ENCODE measurements around the gene GLOD4. TPM values are rescaled to one million over a fixed set of nuclear protein-coding genes. Genes with fewer than 3 reads are reported as not detected.

GLOD4 gene
- total RNA-seq, 1 donor from 2014 or later = 87.0 TPM

DNA sequence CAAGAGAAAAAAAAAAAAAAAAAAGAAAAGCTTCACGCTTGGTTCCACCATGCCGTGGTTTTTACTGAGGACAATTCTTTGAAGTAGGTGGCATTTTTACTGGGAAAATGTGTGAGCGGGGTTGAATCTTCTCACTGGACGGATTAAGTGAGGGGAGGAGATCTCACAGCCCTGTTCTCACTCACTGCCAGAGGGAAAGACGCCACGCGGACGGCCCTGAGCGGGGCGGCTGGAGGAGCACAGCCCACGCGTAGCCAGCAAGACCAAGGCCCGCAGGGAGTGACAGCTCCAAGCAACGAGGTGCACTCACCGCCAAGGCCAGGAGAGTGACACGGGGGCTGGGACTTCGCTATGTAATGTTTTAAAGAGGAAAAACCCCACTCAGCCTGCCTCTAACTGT is 43.1 kb upstream of the GLOD4 start:
- H3K4me3 ChIP-seq (ENCODE audit: low read depth, low read length) = no peak overlapping the region
- DNase-seq (ENCODE audit: low read depth) = no peak
- H3K36me3 ChIP-seq (ENCODE audit: control insufficient read depth, insufficient read depth, low read length) = no peaks in the 10 kb centered on the region
- TF ChIP-seq, protein P1, sequence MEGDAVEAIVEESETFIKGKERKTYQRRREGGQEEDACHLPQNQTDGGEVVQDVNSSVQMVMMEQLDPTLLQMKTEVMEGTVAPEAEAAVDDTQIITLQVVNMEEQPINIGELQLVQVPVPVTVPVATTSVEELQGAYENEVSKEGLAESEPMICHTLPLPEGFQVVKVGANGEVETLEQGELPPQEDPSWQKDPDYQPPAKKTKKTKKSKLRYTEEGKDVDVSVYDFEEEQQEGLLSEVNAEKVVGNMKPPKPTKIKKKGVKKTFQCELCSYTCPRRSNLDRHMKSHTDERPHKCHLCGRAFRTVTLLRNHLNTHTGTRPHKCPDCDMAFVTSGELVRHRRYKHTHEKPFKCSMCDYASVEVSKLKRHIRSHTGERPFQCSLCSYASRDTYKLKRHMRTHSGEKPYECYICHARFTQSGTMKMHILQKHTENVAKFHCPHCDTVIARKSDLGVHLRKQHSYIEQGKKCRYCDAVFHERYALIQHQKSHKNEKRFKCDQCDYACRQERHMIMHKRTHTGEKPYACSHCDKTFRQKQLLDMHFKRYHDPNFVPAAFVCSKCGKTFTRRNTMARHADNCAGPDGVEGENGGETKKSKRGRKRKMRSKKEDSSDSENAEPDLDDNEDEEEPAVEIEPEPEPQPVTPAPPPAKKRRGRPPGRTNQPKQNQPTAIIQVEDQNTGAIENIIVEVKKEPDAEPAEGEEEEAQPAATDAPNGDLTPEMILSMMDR (IDR thresholded peaks at IDR 0.05; ENCODE audit: insufficient read depth, low read length, poor library complexity, severe bottlenecking) = no peak
- H3K27me3 ChIP-seq (ENCODE audit: control insufficient read depth, insufficient read depth, low read length) = no peaks in the 10 kb centered on the region

DNA sequence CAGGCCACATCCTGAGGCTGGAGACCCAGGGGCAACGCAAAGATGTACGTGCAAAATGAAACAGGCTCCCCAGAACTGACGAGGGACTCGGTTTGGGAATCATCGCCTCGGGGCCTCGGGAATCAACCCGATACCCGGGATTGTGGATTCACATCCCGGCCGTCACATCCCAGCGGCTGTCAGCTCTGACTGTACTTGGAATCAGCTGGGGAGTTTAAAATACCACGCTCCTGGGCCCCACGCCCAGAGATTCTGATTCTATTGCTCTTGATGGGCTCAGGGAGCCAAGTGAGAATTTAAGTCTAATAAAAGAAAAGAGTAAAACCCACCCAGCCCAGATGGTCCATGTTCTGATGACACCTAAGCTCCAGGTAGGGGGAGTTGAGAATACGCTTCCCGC is 42.3 kb upstream of the GLOD4 start:
- no peak for DNase-seq (ENCODE audit: low read depth)
- TF ChIP-seq, protein P1 (IDR thresholded peaks at IDR 0.05; ENCODE audit: insufficient read depth, low read length, poor library complexity, severe bottlenecking) = no peak
- Histone ChIP-seq H3K27me3 (ENCODE audit: control insufficient read depth, insufficient read depth, low read length) (no peaks in the 10 kb centered on the region), H3K4me3 (ENCODE audit: low read depth, low read length) (no peak overlapping the region), H3K36me3 (ENCODE audit: control insufficient read depth, insufficient read depth, low read length) (peaks cover 2% of the 10 kb centered on the region)

DNA sequence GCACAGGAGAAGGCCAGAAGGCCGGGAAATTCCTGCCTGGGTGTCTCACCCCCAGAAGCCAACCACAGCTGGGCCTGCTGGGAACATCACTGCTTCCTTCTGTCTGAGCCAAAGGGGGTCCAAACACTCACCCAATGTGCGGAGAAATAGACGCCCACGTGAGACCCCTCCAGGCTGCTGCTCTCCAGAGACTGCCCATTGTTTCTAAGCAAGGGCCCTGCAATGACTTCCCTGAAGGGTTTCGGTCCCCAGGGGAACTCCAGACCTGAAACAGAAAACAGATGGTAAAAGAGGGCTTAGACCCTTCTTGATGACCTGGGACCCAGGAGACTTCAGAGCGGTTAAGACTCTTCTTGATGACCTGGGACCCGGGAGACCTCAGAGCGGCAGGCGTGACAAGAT is 41.4 kb upstream of the GLOD4 start:
- DNase-seq (ENCODE audit: low read depth) = no peak
- TF ChIP-seq, protein P1 (IDR thresholded peaks at IDR 0.05; ENCODE audit: insufficient read depth, low read length, poor library complexity, severe bottlenecking) = no peak
- H3K36me3 ChIP-seq (ENCODE audit: control insufficient read depth, insufficient read depth, low read length) = peaks cover 2% of the 10 kb centered on the region
- H3K27me3 ChIP-seq (ENCODE audit: control insufficient read depth, insufficient read depth, low read length) = no peaks in the 10 kb centered on the region
- H3K4me3 ChIP-seq (ENCODE audit: low read depth, low read length) = no peak overlapping the region

DNA sequence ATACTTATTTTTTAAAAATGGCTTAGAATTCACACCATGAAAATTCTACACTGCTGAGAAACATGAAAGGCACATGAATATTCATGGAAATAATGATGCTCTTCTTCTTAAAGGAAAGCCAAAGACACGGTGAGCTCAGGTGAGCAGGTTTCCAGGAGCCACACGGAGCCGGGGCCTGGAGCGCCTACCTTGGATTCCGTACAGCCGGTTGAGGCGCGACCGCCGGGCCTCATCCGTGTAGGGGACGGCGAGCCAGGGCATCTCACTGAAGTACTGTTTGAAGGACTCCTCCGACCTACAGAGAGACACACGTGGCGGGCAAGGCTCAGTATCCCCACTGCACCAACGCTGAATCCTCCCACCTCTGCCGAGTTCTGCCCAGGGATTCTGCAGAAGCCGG is 37.2 kb upstream of the GLOD4 start:
- H3K27me3 ChIP-seq (ENCODE audit: control insufficient read depth, insufficient read depth, low read length) = no peaks in the 10 kb centered on the region
- TF ChIP-seq, protein P1 (IDR thresholded peaks at IDR 0.05; ENCODE audit: insufficient read depth, low read length, poor library complexity, severe bottlenecking) = no peak
- no peak overlapping the region for H3K4me3 ChIP-seq (ENCODE audit: low read depth, low read length)
- no peak for DNase-seq (ENCODE audit: low read depth)
- H3K36me3 ChIP-seq (ENCODE audit: control insufficient read depth, insufficient read depth, low read length) = peaks cover 2% of the 10 kb centered on the region

DNA sequence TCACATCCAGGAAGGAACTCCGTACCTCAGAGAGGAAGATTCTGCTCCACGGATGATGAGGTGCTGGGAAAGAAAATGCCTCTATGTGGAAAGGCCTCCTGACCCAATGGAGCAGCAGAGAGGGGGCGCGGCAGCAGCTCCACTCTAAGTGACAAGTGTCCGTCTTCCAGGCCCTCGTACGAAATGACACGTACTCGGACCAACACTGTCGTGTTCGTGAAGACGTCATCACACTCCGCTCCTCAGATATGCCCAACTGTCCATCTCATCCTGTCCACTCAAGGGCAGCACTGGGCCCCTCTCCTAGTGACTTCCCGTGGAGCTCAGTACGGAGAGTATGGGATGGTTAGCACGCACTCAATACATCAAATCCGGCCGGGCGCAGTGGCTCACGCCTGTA is 32.3 kb upstream of the GLOD4 start:
- no peak overlapping the region for H3K4me3 ChIP-seq (ENCODE audit: low read depth, low read length)
- no peaks in the 10 kb centered on the region for H3K27me3 ChIP-seq (ENCODE audit: control insufficient read depth, insufficient read depth, low read length)
- H3K36me3 ChIP-seq (ENCODE audit: control insufficient read depth, insufficient read depth, low read length) = peaks cover 2% of the 10 kb centered on the region
- TF ChIP-seq, protein P1 (IDR thresholded peaks at IDR 0.05; ENCODE audit: insufficient read depth, low read length, poor library complexity, severe bottlenecking) = no peak
- DNase-seq (ENCODE audit: low read depth) = no peak

DNA sequence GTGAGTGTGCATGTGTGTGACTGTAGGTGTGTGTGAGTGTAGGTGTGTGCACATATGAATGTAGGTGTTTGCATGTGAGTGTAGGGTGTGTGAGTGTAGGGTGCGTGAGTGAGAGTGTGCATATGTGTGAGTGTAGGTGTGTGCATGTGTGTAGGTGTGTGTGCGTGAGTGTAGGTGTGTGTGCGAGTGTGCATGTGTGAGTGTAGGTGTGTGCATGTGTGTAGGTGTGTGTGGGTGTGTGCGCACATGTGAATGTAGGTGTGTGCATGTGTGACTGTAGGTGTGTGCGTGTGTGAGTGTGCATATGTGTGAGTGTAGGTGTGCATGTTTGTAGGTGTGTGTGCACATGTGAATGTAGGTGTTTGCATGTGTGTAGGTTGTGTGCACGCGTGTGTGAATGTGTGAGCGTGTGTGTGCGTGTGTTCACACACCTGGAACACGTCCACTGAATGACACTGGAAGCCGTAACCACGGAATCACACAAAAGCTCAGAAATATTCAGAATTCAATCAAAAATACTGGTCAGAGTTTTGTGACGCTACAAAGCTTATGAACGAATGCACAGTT is 30.6 kb upstream of the GLOD4 start:
- no peak for DNase-seq (ENCODE audit: low read depth)
- Histone ChIP-seq H3K4me3 (ENCODE audit: low read depth, low read length) (no peak overlapping the region), H3K36me3 (ENCODE audit: control insufficient read depth, insufficient read depth, low read length) (peaks cover 2% of the 10 kb centered on the region)

More for the DNA sequence above, 30.6 kb upstream of the GLOD4 start:
- TF ChIP-seq, protein P1 (IDR thresholded peaks at IDR 0.05; ENCODE audit: insufficient read depth, low read length, poor library complexity, severe bottlenecking) = no peak
- no peaks in the 10 kb centered on the region for H3K27me3 ChIP-seq (ENCODE audit: control insufficient read depth, insufficient read depth, low read length)
